ENCODE measurements around the gene NWD2.

GRCh38 chr4:37358748-37359147, 114.2 kb downstream of the NWD2 start:
- no peak for TF ChIP-seq CTCF (IDR thresholded peaks at IDR 0.05)
- no peak for TF ChIP-seq POLR2AphosphoS5 (IDR thresholded peaks at IDR 0.05; ENCODE audit: insufficient read depth in 1 of 2, low read depth in 1 of 2)

Data from vagina (tissue), 2 donors.